Heart right ventricle (tissue), 16 donors: ENCODE data around the gene NUP37. TPM values are rescaled to one million over a fixed set of nuclear protein-coding genes. Genes with fewer than 3 reads are reported as not detected.

Experiments used
- ATAC-seq, 8 donors: fragments of 200-7000 bp; cut with Tn5 transposase; one replicate each; pipeline ENCODE4 v1.9.1; 2020; ENCODE audit warnings: mild to moderate bottlenecking in 8 of 8, moderate library complexity in 8 of 8, moderate number of reproducible peaks in 1 of 8
- DNase-seq, 2 donors: peaks; one replicate each; pipeline ENCODE4 v3.0.0-alpha.2; 2020
- H3K27ac ChIP-seq, 10 donors: fragments of 200-600 bp; sonication (generic) in 2 of 10; one replicate each; pipeline versions ENCODE4 v1.5.0 to v1.8.0; 2020 to 2022; ENCODE audit warnings: mild to moderate bottlenecking in 3 of 10
- H3K27me3 ChIP-seq, 7 donors: fragments of 200-600 bp; one replicate each; pipeline ENCODE4 v1.8.0; 2021 to 2022; ENCODE audit warnings: mild to moderate bottlenecking in 2 of 7
- H3K36me3 ChIP-seq, 9 donors: fragments of 200-600 bp; sonication (generic) in 1 of 9; one replicate each; pipeline versions ENCODE4 v1.5.0 to v1.8.0; 2020 to 2022; ENCODE audit warnings: mild to moderate bottlenecking in 2 of 9
- H3K4me1 ChIP-seq, 9 donors: fragments of 200-600 bp; sonication (generic) in 1 of 9; one replicate each; pipeline versions ENCODE4 v1.5.0 to v1.8.0; 2020 to 2022; ENCODE audit warnings: mild to moderate bottlenecking in 4 of 9
- H3K4me3 ChIP-seq, 10 donors: fragments of 200-600 bp; sonication (generic) in 2 of 10; one replicate each; pipeline versions ENCODE4 v1.5.0 to v1.8.0; 2020 to 2022; ENCODE audit warnings: mild to moderate bottlenecking in 7 of 10, moderate library complexity in 2 of 10
- H3K9me3 ChIP-seq, 11 donors: fragments of 200-600 bp in 10 of 11; sonication (generic) in 2 of 11; one replicate each; pipeline versions ENCODE4 v1.5.0 to v1.8.0; 2013 to 2022; ENCODE audit warnings: mild to moderate bottlenecking in 2 of 11, control low read depth in 1 of 11, moderate library complexity in 1 of 11
- CTCF ChIP-seq, 9 donors: fragments of 200-600 bp; sonication (generic) in 2 of 9; IDR thresholded peaks; one replicate each; pipeline versions ENCODE4 v1.5.0 to v1.8.0; 2021 to 2022; ENCODE audit warnings: antibody characterized with exemption in 9 of 9, mild to moderate bottlenecking in 5 of 9, moderate library complexity in 1 of 9
- WGBS, 2 donors: extraction: QIAGEN DNeasy Blood & Tissue Kit; methylation state at CpG; one replicate each; pipeline ENCODE4 v1.1.7; 2013; ENCODE audit warnings: inconsistent platforms in 1 of 2; 5-methylcytosine and 5-hydroxymethylcytosine counted together
- intact Hi-C, 10 donors: fragments of 100-400 bp; cut with DNase I; formaldehyde crosslinking; loops; one replicate each; pipeline versions ENCODE4 v1.11.1 to v1.14.2; 2022
- polyA plus RNA-seq, 2 donors: library from polyadenylated mRNA; stranded (reverse); fragments of 200-250 nt; gene quantifications; one replicate each; pipeline ENCODE4 v1.2.3, GENCODE V29; 2013
- total RNA-seq, 10 donors: library from RNA; stranded (reverse); fragmentation: NEBNext Ultra II Directional in 3 of 10; extraction: Animal tissue kit (Norgen Biotek cat#: 25700) in 3 of 10; gene quantifications; one replicate each; pipeline versions ENCODE4 v1.2.1 to v1.2.4, GENCODE V29; 2021 to 2023
- donor health status: Arrhythmogenic right ventricular cardiomyopathy.
- donor health status: ischemic (EF 13 %, LVEDD 7.1; RV severe dilation, severe dysfunction).
- donor health status: healthy with polysubstance abuse.
- donor health status: DM: no; HTN: yes; CAD: no.
- donor health status: DM: no; HTN: no; CAD: no.
- donor health status: ischemic (EF 25% LVEDD 6.9; RV normal size, moderate dysfunction).
- donor health status: ischemic (EF 25% LVEDD 5.7; RV mildly dilated, moderate dysfunction).
- donor health status: healthy.
- donor health status: DM: yes; HTN: yes; CAD: no.
- donor health status: Ischemic cardiomyopathy.
- donor health status: ischemic (EF 35%, LVEDD 5.7; RV mildly dilated, moderate dysfunction).
- donor health status: nonischemic (EF 11% LVEDD 7.7; RV severe dilation, severe dysfunction).
- donor health status: DM: yes; HTN: yes; CAD: no.
- donor health status: PGD.
- donor health status: ischemic (EF 29% LVEDD 5.4; RV normal size, mild dysfunction).
- donor health status: nonischemic (EF 23%, LVEDD 6.1; RV moderate dilation, normal function).

The NUP37 gene
- total and polyA plus RNA-seq, 12 donors: 6.4 to 23.9 (median 20.6) TPM

GRCh38 chr12:102110782-102111181 lies 9.1 kb downstream of the NUP37 start:
- no peaks in the 10 kb centered on the region for H3K4me1 ChIP-seq
- H3K27me3 ChIP-seq: no peaks in the 10 kb centered on the region
- DNase-seq (no peak), ATAC-seq (no peak)
- no peak overlapping the region for H3K27ac ChIP-seq
- TF ChIP-seq CTCF (IDR thresholded peaks at IDR 0.05): no peak
- no peaks in the 10 kb centered on the region for H3K9me3 ChIP-seq
- intact Hi-C loops: no loop called here
- peaks cover 0 to 92% (median 26%) of the 10 kb centered on the region in 9 donors for H3K36me3 ChIP-seq
- no peak overlapping the region for H3K4me3 ChIP-seq

- Histone ChIP-seq H3K4me3 (no peak overlapping the region), H3K36me3 (peaks cover 0 to 95% (median 26%) of the 10 kb centered on the region in 9 donors), H3K4me1 (no peaks in the 10 kb centered on the region), H3K9me3 (peaks cover 0 to 6% (median 0%) of the 10 kb centered on the region in 11 donors), H3K27me3 (no peaks in the 10 kb centered on the region), H3K27ac (no peak overlapping the region)
- 75% methylated on average over 1 of the region's 1 CpG for WGBS, 2 donors
- no peak for TF ChIP-seq CTCF (IDR thresholded peaks at IDR 0.05)
- no peak for DNase-seq
- intact Hi-C loops: no loop called here
- ATAC-seq: no peak
Measured at GRCh38 chr12:102107970-102108369, 11.9 kb downstream of the NUP37 start.

- ATAC-seq (no peak), DNase-seq (no peak)
- TF ChIP-seq CTCF (IDR thresholded peaks at IDR 0.05): no peak
- H3K36me3 ChIP-seq: peaks cover 0 to 93% (median 26%) of the 10 kb centered on the region in 9 donors
- WGBS, 2 donors: 98% methylated on average over 3 of the region's 3 CpGs
- H3K9me3 ChIP-seq: peaks cover 0 to 6% (median 0%) of the 10 kb centered on the region in 11 donors
- no peaks in the 10 kb centered on the region for H3K27me3 ChIP-seq
- H3K27ac ChIP-seq: no peak overlapping the region
- intact Hi-C loops: no loop called here
- no peak overlapping the region for H3K4me3 ChIP-seq
- H3K4me1 ChIP-seq: no peaks in the 10 kb centered on the region
Measured at GRCh38 chr12:102106905-102107304, 13.0 kb downstream of the NUP37 start.

- peaks cover 0 to 12% (median 7%) of the 10 kb centered on the region in 9 donors for H3K4me1 ChIP-seq
- intact Hi-C loops: no loop called here
- DNase-seq (no peak), ATAC-seq (no peak)
- H3K36me3 ChIP-seq: peaks cover 0 to 58% (median 17%) of the 10 kb centered on the region in 9 donors
- no peaks in the 10 kb centered on the region for H3K9me3 ChIP-seq
- H3K27ac ChIP-seq: no peak overlapping the region
- H3K4me3 ChIP-seq: no peak overlapping the region
- 83 to 90% methylated on average over 3 of the region's 3 CpGs for WGBS, 2 donors
- TF ChIP-seq CTCF (IDR thresholded peaks at IDR 0.05): no peak
- no peaks in the 10 kb centered on the region for H3K27me3 ChIP-seq
Measured at GRCh38 chr12:102096855-102097254, 23.1 kb downstream of the NUP37 start.
